Activated CD8-positive, alpha-beta memory T cell treated with anti-CD3 and anti-CD28 coated beads, Interleukin-2, amount 10 ng/mL, durations not matched to agents 7 days and 5 days (primary cell): Measurements from ENCODE around the gene RELL2. TPM values are rescaled to one million over a fixed set of nuclear protein-coding genes. Genes with fewer than 3 reads are reported as not detected.
"Not testable (repeated sequence)": the region's sequence is repeated elsewhere in the genome, so short reads cannot be mapped to it uniquely, and the experiment has no call there.

Experiments used
- ATAC-seq: fragments of 150-1000 bp; cut with Tn5 transposase; one replicate; pipeline ENCODE4 v1.10.0; 2021; ENCODE audit warnings: moderate library complexity
- CTCF ChIA-PET: fragments of 350-600 bp; sonication (Branson Sonifier 250); formaldehyde crosslinking; loops from one replicate; lab custom pipeline; 2021; ENCODE audit warnings: antibody characterized with exemption; lab: Charles Lee
- DNase-seq: peaks from one replicate; pipeline ENCODE4 v3.0.0-alpha.2; 2020
- H3K27ac Mint-ChIP-seq: one replicate; pipeline ENCODE4 v1.8.0; 2021; ENCODE audit warnings: mild to moderate bottlenecking, mixed read lengths
- H3K27me3 Mint-ChIP-seq: one replicate; pipeline ENCODE4 v1.8.0; 2021; ENCODE audit warnings: mixed read lengths
- H3K36me3 Mint-ChIP-seq: one replicate; pipeline ENCODE4 v1.8.0; 2021; ENCODE audit warnings: mild to moderate bottlenecking, mixed read lengths
- H3K4me1 Mint-ChIP-seq: one replicate; pipeline ENCODE4 v1.8.0; 2021; ENCODE audit warnings: mixed read lengths
- H3K4me3 Mint-ChIP-seq: one replicate; pipeline ENCODE4 v1.8.0; 2021; ENCODE audit warnings: mild to moderate bottlenecking, moderate library complexity, mixed read lengths
- H3K9me3 Mint-ChIP-seq: one replicate; pipeline ENCODE4 v1.8.0; 2022; ENCODE audit warnings: low read depth, mixed read lengths
- total RNA-seq, 2 experiments: library from RNA; stranded (reverse); gene quantifications; one replicate each; pipeline ENCODE4 v1.2.3, GENCODE V29; 2021

The RELL2 gene
- total RNA-seq, 2 experiments from 2014 or later: 28.0 to 35.8 TPM

- Mint-ChIP-seq H3K9me3 (no peaks in the 10 kb centered on the region), H3K36me3 (peaks cover 41% of the 10 kb centered on the region), H3K4me3 (no peak overlapping the region), H3K27me3 (no peaks in the 10 kb centered on the region), H3K4me1 (peaks cover 79% of the 10 kb centered on the region), H3K27ac (peak overlapping the region; percentile 95)
- no peak for DNase-seq
- ATAC-seq: no peak
- CTCF ChIA-PET: interaction anchor here (0.9 to 13.7 kb wide), 5 partner anchors 7 to 56 kb away, joined by 3 to 274 read pairs (median 5); partner anchors contain the start of genes DIAPH1 and FCHSD1
Observed at GRCh38 chr5:141609044-141609443, 27.8 kb upstream of the RELL2 start.

- Mint-ChIP-seq H3K4me1 (peaks cover 79% of the 10 kb centered on the region), H3K27ac (peak overlapping the region; percentile 95), H3K36me3 (peaks cover 47% of the 10 kb centered on the region)
- DNase-seq, H3K9me3 Mint-ChIP-seq, ATAC-seq, H3K4me3 Mint-ChIP-seq, H3K27me3 Mint-ChIP-seq: not testable (repeated sequence)
- CTCF ChIA-PET: interaction anchor here (2.0 to 13.7 kb wide), 3 partner anchors 7 to 41 kb away, joined by 5 to 274 read pairs (median 122); partner anchors contain the start of genes DIAPH1 and FCHSD1
Observed at GRCh38 chr5:141609921-141610320, 26.9 kb upstream of the RELL2 start.

GRCh38 chr5:141611289-141611688, 25.5 kb upstream of the RELL2 start:
- no peak for ATAC-seq
- Mint-ChIP-seq H3K27ac (peak overlapping the region; percentile 38), H3K4me3 (no peak overlapping the region), H3K36me3 (peaks cover 47% of the 10 kb centered on the region), H3K27me3 (no peaks in the 10 kb centered on the region), H3K9me3 (no peaks in the 10 kb centered on the region), H3K4me1 (peaks cover 80% of the 10 kb centered on the region)
- no peak for DNase-seq
- CTCF ChIA-PET: interaction anchor here (0.7 kb wide), 1 partner anchor 19 kb away, joined by 4 read pairs; no protein-coding TSS in a partner anchor

- ATAC-seq (no peak), DNase-seq (no peak)
- no peaks in the 10 kb centered on the region for H3K9me3 Mint-ChIP-seq
- no peak overlapping the region for H3K4me3 Mint-ChIP-seq
- peak overlapping the region; percentile 31 for H3K27ac Mint-ChIP-seq
- H3K36me3 Mint-ChIP-seq: peaks cover 59% of the 10 kb centered on the region
- CTCF ChIA-PET: interaction anchor here (0.6 to 12.8 kb wide), 5 partner anchors 10 to 56 kb away, joined by 3 to 375 read pairs (median 3); no protein-coding TSS in a partner anchor
- H3K4me1 Mint-ChIP-seq: peaks cover 73% of the 10 kb centered on the region
- no peaks in the 10 kb centered on the region for H3K27me3 Mint-ChIP-seq
Observed at GRCh38 chr5:141613344-141613743, 23.5 kb upstream of the RELL2 start.

GRCh38 chr5:141615991-141616720, 20.6 kb upstream of the RELL2 start:
- CTCF ChIA-PET: interaction anchor here (0.8 to 12.8 kb wide), 9 partner anchors 10 to 92 kb away, joined by 3 to 375 read pairs (median 4); partner anchors contain the start of genes HDAC3 and RELL2
- no peaks in the 10 kb centered on the region for H3K9me3 Mint-ChIP-seq
- peaks cover 53% of the 10 kb centered on the region for H3K36me3 Mint-ChIP-seq
- peak overlapping the region; percentile 98 for H3K27ac Mint-ChIP-seq
- DNase-seq: no peak
- H3K27me3 Mint-ChIP-seq: no peaks in the 10 kb centered on the region
- peaks cover 60% of the 10 kb centered on the region for H3K4me1 Mint-ChIP-seq
- peak overlapping the region; percentile 100 for H3K4me3 Mint-ChIP-seq
- ATAC-seq: no peak

- Mint-ChIP-seq H3K27ac (peak overlapping the region; percentile 98), H3K9me3 (no peaks in the 10 kb centered on the region), H3K36me3 (peaks cover 54% of the 10 kb centered on the region), H3K4me3 (peak overlapping the region; percentile 100), H3K27me3 (no peaks in the 10 kb centered on the region), H3K4me1 (peaks cover 57% of the 10 kb centered on the region)
- no peak for ATAC-seq
- DNase-seq: no peak
- CTCF ChIA-PET: interaction anchor here (0.8 to 12.8 kb wide), 9 partner anchors 9 to 92 kb away, joined by 3 to 375 read pairs (median 4); partner anchors contain the start of genes HDAC3 and RELL2
Observed at GRCh38 chr5:141617128-141617527, 19.7 kb upstream of the RELL2 start.

GRCh38 chr5:141617682-141618029, 19.1 kb upstream of the RELL2 start:
- Mint-ChIP-seq H3K27ac (peak overlapping the region; percentile 98), H3K27me3 (no peaks in the 10 kb centered on the region), H3K9me3 (no peaks in the 10 kb centered on the region), H3K4me3 (peak overlapping the region; percentile 100), H3K36me3 (peaks cover 50% of the 10 kb centered on the region), H3K4me1 (peaks cover 54% of the 10 kb centered on the region)
- no peak for DNase-seq
- no peak for ATAC-seq
- CTCF ChIA-PET: interaction anchor here (1.0 to 12.8 kb wide), 7 partner anchors 15 to 93 kb away, joined by 4 to 375 read pairs (median 29); partner anchors contain the start of genes HDAC3 and RELL2

GRCh38 chr5:141618030-141618803, 18.6 kb upstream of the RELL2 start:
- H3K36me3 Mint-ChIP-seq: peaks cover 49% of the 10 kb centered on the region
- DNase-seq: peak; percentile 68
- ATAC-seq: peak; percentile 34

GRCh38 chr5:141618804-141619554, 17.8 kb upstream of the RELL2 start, which contains the start of gene DIAPH1:
DIAPH1 (minus strand) TSS chr5:141619000; CDS start chr5:141618914, 86 bp downstream.
- CTCF ChIA-PET: interaction anchor here (0.6 to 12.8 kb wide), 19 partner anchors 15 to 293 kb away, joined by 3 to 375 read pairs (median 7); partner anchors contain the start of genes FCHSD1, HDAC3 and RELL2
- Mint-ChIP-seq H3K4me1 (peaks cover 55% of the 10 kb centered on the region), H3K27ac (peak within 1 kb of the TSS; percentile 98), H3K27me3 (no peaks in the 10 kb centered on the region), H3K9me3 (no peaks in the 10 kb centered on the region), H3K36me3 (peaks cover 54% of the 10 kb centered on the region), H3K4me3 (peak within 1 kb of the TSS; percentile 100)
- DNase-seq (peak; percentile 98), ATAC-seq (peak; percentile 93)

More at GRCh38 chr5:141618030-141618803, 18.6 kb upstream of the RELL2 start:
- Mint-ChIP-seq H3K4me1 (peaks cover 54% of the 10 kb centered on the region), H3K4me3 (peak overlapping the region; percentile 100), H3K27me3 (no peaks in the 10 kb centered on the region), H3K27ac (peak overlapping the region; percentile 98), H3K9me3 (no peaks in the 10 kb centered on the region)
- CTCF ChIA-PET: interaction anchor here (0.6 to 12.8 kb wide), 16 partner anchors 15 to 293 kb away, joined by 3 to 375 read pairs (median 9); partner anchors contain the start of genes FCHSD1, HDAC3 and RELL2

- Mint-ChIP-seq H3K27ac (peak overlapping the region; percentile 91), H3K4me1 (peaks cover 31% of the 10 kb centered on the region), H3K27me3 (no peaks in the 10 kb centered on the region), H3K9me3 (no peaks in the 10 kb centered on the region), H3K36me3 (peaks cover 44% of the 10 kb centered on the region), H3K4me3 (peak overlapping the region; percentile 36)
- CTCF ChIA-PET: interaction anchor here (0.8 to 12.8 kb wide), 11 partner anchors 8 to 59 kb away, joined by 3 to 375 read pairs (median 5); partner anchors contain the start of genes FCHSD1, HDAC3 and RELL2
- ATAC-seq (peak; percentile 13), DNase-seq (peak; percentile 63)
Observed at GRCh38 chr5:141623186-141623585, 13.6 kb upstream of the RELL2 start.

GRCh38 chr5:141623611-141624010, 13.2 kb upstream of the RELL2 start:
- ATAC-seq: no peak
- Mint-ChIP-seq H3K27me3 (no peaks in the 10 kb centered on the region), H3K4me3 (peak overlapping the region; percentile 36), H3K4me1 (peaks cover 31% of the 10 kb centered on the region), H3K36me3 (peaks cover 46% of the 10 kb centered on the region), H3K9me3 (no peaks in the 10 kb centered on the region), H3K27ac (peak overlapping the region; percentile 91)
- CTCF ChIA-PET: interaction anchor here (0.8 to 12.8 kb wide), 13 partner anchors 7 to 60 kb away, joined by 3 to 375 read pairs (median 5); partner anchors contain the start of genes FCHSD1, HDAC3 and RELL2
- DNase-seq: no peak
